Natural killer cell (primary cell): ENCODE data around the gene TMEM14A. TPM values are rescaled to one million over a fixed set of nuclear protein-coding genes. Genes with fewer than 3 reads are reported as not detected.
"Not testable (repeated sequence)": the region's sequence is repeated elsewhere in the genome, so short reads cannot be mapped to it uniquely, and the experiment has no call there.

Experiments
- ATAC-seq, 3 donors: fragments of 150-1000 bp in 2 of 3; fragments of 200-7000 bp in 1 of 3; cut with Tn5 transposase; 1 replicate in 1 of 3; 2 replicates in 2 of 3; pipeline ENCODE4 v1.10.0; 2021; ENCODE audit warnings: mild to moderate bottlenecking in 2 of 3, moderate library complexity in 2 of 3
- DNase-seq, 2 donors: peaks; one replicate each; pipeline versions ENCODE4 v3.0.0 to v3.0.0-alpha.2; 2013 to 2021; ENCODE audit warnings: mixed read lengths in 1 of 2
- H3K27ac ChIP-seq: one replicate; pipeline ENCODE4 v1.5.1; 2013; ENCODE audit warnings: mild to moderate bottlenecking, low read length
- H3K27me3 ChIP-seq: one replicate; pipeline ENCODE4 v1.6.1; 2013; ENCODE audit warnings: low read length; ENCODE audit not compliant: control insufficient read depth, insufficient read depth
- H3K36me3 ChIP-seq: one replicate; pipeline ENCODE4 v1.6.1; 2013; ENCODE audit warnings: low read length; ENCODE audit not compliant: control insufficient read depth, insufficient read depth
- H3K4me1 ChIP-seq: one replicate; pipeline ENCODE4 v1.6.1; 2013; ENCODE audit warnings: low read length; ENCODE audit not compliant: control insufficient read depth, insufficient read depth
- H3K4me3 ChIP-seq: one replicate; pipeline ENCODE4 v1.5.1; 2013; ENCODE audit warnings: low read length
- H3K9me3 ChIP-seq: one replicate; pipeline ENCODE4 v1.6.1; 2013; ENCODE audit warnings: low read length; ENCODE audit not compliant: control insufficient read depth, insufficient read depth
- H3K27ac Mint-ChIP-seq, 2 donors: one replicate each; pipeline ENCODE4 v1.8.0; 2022; ENCODE audit warnings: mild to moderate bottlenecking in 2 of 2, mixed read lengths in 2 of 2, moderate library complexity in 1 of 2
- H3K27me3 Mint-ChIP-seq, 2 donors: one replicate each; pipeline ENCODE4 v1.8.0; 2022; ENCODE audit warnings: low read depth in 2 of 2, mixed read lengths in 2 of 2
- H3K36me3 Mint-ChIP-seq: one replicate; pipeline ENCODE4 v1.8.0; 2022; ENCODE audit warnings: mixed read lengths
- H3K4me1 Mint-ChIP-seq, 2 donors: one replicate each; pipeline ENCODE4 v1.8.0; 2022; ENCODE audit warnings: mixed read lengths in 2 of 2
- H3K4me3 Mint-ChIP-seq: one replicate; pipeline ENCODE4 v1.8.0; 2022; ENCODE audit warnings: mild to moderate bottlenecking, moderate library complexity, mixed read lengths
- H3K9me3 Mint-ChIP-seq, 2 donors: one replicate each; pipeline ENCODE4 v1.8.0; 2022; ENCODE audit warnings: mixed read lengths in 2 of 2
- CTCF ChIP-seq: fragments of 200-600 bp; IDR thresholded peaks from one replicate; pipeline ENCODE4 v1.8.0; 2022; ENCODE audit warnings: antibody characterized with exemption
- whole genome bisulfite sequencing: methylation state at CpG from one replicate; pipeline ENCODE4 v1.1.7; 2013; ENCODE audit warnings: missing lambda C conversion rate; ENCODE audit not compliant: insufficient coverage; 5-methylcytosine and 5-hydroxymethylcytosine counted together
- intact Hi-C: fragments of 100-400 bp; cut with micrococcal nuclease; formaldehyde crosslinking; loops from one replicate; pipeline ENCODE4 v1.14.2; 2022
- total RNA-seq, 4 donors: library from RNA; stranded (reverse); fragments of 120-200 nt in 1 of 4; gene quantifications; one replicate each; pipeline versions ENCODE4 v1.2.3 to v1.2.4, GENCODE V29; 2013 to 2022

The TMEM14A gene
- total RNA-seq, 3 donors from 2014 or later (not counting 1 experiment from before 2014, with no cell fraction given): 4.8 to 5.6 (median 5.3) TPM

GRCh38 chr6:52696418-52696817 is 25.5 kb downstream of the TMEM14A start:
- Histone ChIP-seq H3K4me1 (no peaks in the 10 kb centered on the region), H3K36me3 (no peaks in the 10 kb centered on the region), H3K4me3 (no peak overlapping the region), H3K9me3 (no peaks in the 10 kb centered on the region), H3K27ac (no peak overlapping the region), H3K27me3 (no peaks in the 10 kb centered on the region)
- Mint-ChIP-seq H3K4me3 (no peak overlapping the region), H3K9me3 (no peaks in the 10 kb centered on the region), H3K27ac (no peak overlapping the region), H3K4me1 (no peaks in the 10 kb centered on the region), H3K36me3 (no peaks in the 10 kb centered on the region), H3K27me3 (peaks cover 9 to 20% of the 10 kb centered on the region in 2 donors)
- WGBS: no CpG with 5 or more reads among the region's 4 CpGs
- DNase-seq (no peak), ATAC-seq (no peak)
- intact Hi-C loops: no loop called here
- no peak for TF ChIP-seq CTCF

- Mint-ChIP-seq H3K4me3 (no peak overlapping the region), H3K27me3 (peaks cover 12 to 28% of the 10 kb centered on the region in 2 donors), H3K36me3 (no peaks in the 10 kb centered on the region), H3K27ac (no peak overlapping the region), H3K9me3 (no peaks in the 10 kb centered on the region), H3K4me1 (no peaks in the 10 kb centered on the region)
- Histone ChIP-seq H3K4me1 (no peaks in the 10 kb centered on the region), H3K27ac (no peak overlapping the region), H3K36me3 (no peaks in the 10 kb centered on the region), H3K27me3 (no peaks in the 10 kb centered on the region), H3K4me3 (no peak overlapping the region), H3K9me3 (no peaks in the 10 kb centered on the region)
- WGBS: 100% methylated on average over 1 of the region's 2 CpGs
- intact Hi-C loops: no loop called here
- DNase-seq: no peak
- ATAC-seq: no peak
- no peak for TF ChIP-seq CTCF
Measured at GRCh38 chr6:52697903-52698302, 27.0 kb downstream of the TMEM14A start.

- no peaks in the 10 kb centered on the region for H3K36me3 Mint-ChIP-seq
- Histone ChIP-seq H3K27ac (no peak overlapping the region), H3K4me1 (no peaks in the 10 kb centered on the region), H3K9me3 (no peaks in the 10 kb centered on the region), H3K4me3 (no peak overlapping the region), H3K36me3 (no peaks in the 10 kb centered on the region), H3K27me3 (no peaks in the 10 kb centered on the region)
- intact Hi-C loops: no loop called here
- no peak for DNase-seq
- TF ChIP-seq CTCF: no peak
- peaks cover 12 to 27% of the 10 kb centered on the region in 2 donors for H3K27me3 Mint-ChIP-seq
- no peak overlapping the region for H3K27ac Mint-ChIP-seq
- H3K4me3 Mint-ChIP-seq: no peak overlapping the region
- no peak for ATAC-seq
- H3K4me1 Mint-ChIP-seq: no peaks in the 10 kb centered on the region
- H3K9me3 Mint-ChIP-seq: no peaks in the 10 kb centered on the region
Measured at GRCh38 chr6:52704060-52704459, 33.1 kb downstream of the TMEM14A start.

GRCh38 chr6:52704781-52705502 is 34.0 kb downstream of the TMEM14A start:
- H3K36me3 ChIP-seq, H3K27me3 ChIP-seq, H3K9me3 Mint-ChIP-seq, H3K4me1 Mint-ChIP-seq, H3K9me3 ChIP-seq, H3K4me3 Mint-ChIP-seq, H3K4me1 ChIP-seq, H3K27ac Mint-ChIP-seq, ATAC-seq, H3K4me3 ChIP-seq, DNase-seq, H3K27ac ChIP-seq, H3K36me3 Mint-ChIP-seq, intact Hi-C loops: not testable (repeated sequence)
- peaks cover 12 to 22% of the 10 kb centered on the region in 2 donors for H3K27me3 Mint-ChIP-seq
- 91% methylated on average over 6 of the region's 6 CpGs for WGBS
